Activated naive CD8-positive, alpha-beta T cell (primary cell): ENCODE measurements around the gene GBA2.

Source experiments
- H3K27ac Mint-ChIP-seq: one replicate; pipeline ENCODE4 v1.8.0; 2021; ENCODE audit warnings: mixed read lengths
- H3K27me3 Mint-ChIP-seq: one replicate; pipeline ENCODE4 v1.8.0; 2021; ENCODE audit warnings: mixed read lengths
- H3K36me3 Mint-ChIP-seq: one replicate; pipeline ENCODE4 v1.8.0; 2021; ENCODE audit warnings: mixed read lengths
- H3K4me1 Mint-ChIP-seq: one replicate; pipeline ENCODE4 v1.8.0; 2021; ENCODE audit warnings: low read depth, mixed read lengths
- H3K4me3 Mint-ChIP-seq: one replicate; pipeline ENCODE4 v1.8.0; 2021; ENCODE audit warnings: mild to moderate bottlenecking, mixed read lengths
- H3K9me3 Mint-ChIP-seq: one replicate; pipeline ENCODE4 v1.8.0; 2021; ENCODE audit warnings: low read depth, mixed read lengths

The GBA2 gene

GRCh38 chr9:35774907-35775635 lies 26.0 kb upstream of the GBA2 start:
- Mint-ChIP-seq H3K4me1 (no peaks in the 10 kb centered on the region), H3K27ac (peak overlapping the region; percentile 28), H3K4me3 (no peak overlapping the region), H3K36me3 (peaks cover 3% of the 10 kb centered on the region), H3K9me3 (no peaks in the 10 kb centered on the region), H3K27me3 (no peaks in the 10 kb centered on the region)

- H3K27me3 Mint-ChIP-seq, result no peaks in the 10 kb centered on the region
- H3K27ac Mint-ChIP-seq, result no peak overlapping the region
- peaks cover 2% of the 10 kb centered on the region for H3K4me1 Mint-ChIP-seq
- no peaks in the 10 kb centered on the region for H3K9me3 Mint-ChIP-seq
- H3K4me3 Mint-ChIP-seq, result no peak overlapping the region
- no peaks in the 10 kb centered on the region for H3K36me3 Mint-ChIP-seq
Observed at GRCh38 chr9:35771943-35772342, 22.9 kb upstream of the GBA2 start.

- Mint-ChIP-seq H3K36me3 (no peaks in the 10 kb centered on the region), H3K27me3 (no peaks in the 10 kb centered on the region), H3K4me3 (no peak overlapping the region), H3K27ac (no peak overlapping the region), H3K4me1 (peaks cover 4% of the 10 kb centered on the region), H3K9me3 (no peaks in the 10 kb centered on the region)
Observed at GRCh38 chr9:35771534-35771933, 22.5 kb upstream of the GBA2 start.

- H3K4me3 Mint-ChIP-seq, result no peak overlapping the region
- peaks cover 9% of the 10 kb centered on the region for H3K4me1 Mint-ChIP-seq
- no peaks in the 10 kb centered on the region for H3K27me3 Mint-ChIP-seq
- no peak overlapping the region for H3K27ac Mint-ChIP-seq
- H3K9me3 Mint-ChIP-seq, result no peaks in the 10 kb centered on the region
- no peaks in the 10 kb centered on the region for H3K36me3 Mint-ChIP-seq
Observed at GRCh38 chr9:35771075-35771433, 22.0 kb upstream of the GBA2 start.

DNA sequence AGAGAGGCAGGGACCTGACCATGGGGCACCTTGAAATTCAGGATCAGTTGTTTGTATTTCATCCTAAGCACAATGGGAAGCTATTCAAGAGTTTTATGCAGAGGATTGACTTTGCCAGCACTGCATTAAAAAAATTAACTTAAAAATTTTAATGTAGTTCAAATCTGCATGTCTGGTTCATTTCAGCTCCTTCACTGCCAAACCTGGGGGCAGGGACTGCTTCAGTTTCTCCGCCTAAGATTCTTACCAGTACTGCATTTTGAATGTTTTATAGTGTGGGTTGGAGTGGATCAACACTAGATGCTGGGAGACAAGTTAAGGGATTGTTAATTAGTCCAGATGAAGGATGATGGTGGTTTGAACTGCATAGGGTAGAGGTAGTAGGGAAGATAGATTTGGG lies 20.7 kb upstream of the GBA2 start:
- Mint-ChIP-seq H3K9me3 (no peaks in the 10 kb centered on the region), H3K27me3 (no peaks in the 10 kb centered on the region), H3K27ac (no peak overlapping the region), H3K4me3 (no peak overlapping the region), H3K36me3 (no peaks in the 10 kb centered on the region), H3K4me1 (peaks cover 9% of the 10 kb centered on the region)

DNA sequence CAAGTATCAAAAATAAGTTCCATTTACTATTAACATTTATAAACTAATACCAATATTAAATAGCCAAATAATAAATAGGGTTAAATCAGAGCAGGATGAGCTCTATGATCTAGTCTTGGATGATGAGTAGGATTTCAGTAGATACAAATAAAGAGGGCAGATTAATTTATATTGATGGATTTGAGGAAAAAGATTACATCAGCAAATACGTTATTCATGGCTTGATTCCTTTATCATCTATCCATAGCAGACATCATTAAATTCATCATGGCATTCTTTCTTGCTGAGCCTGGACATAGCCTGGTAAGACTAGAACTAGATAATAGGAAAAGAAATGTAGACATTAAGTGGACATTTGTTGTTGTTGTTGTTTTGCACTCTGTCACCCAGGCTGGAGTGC lies 18.4 kb upstream of the GBA2 start:
- no peaks in the 10 kb centered on the region for H3K36me3 Mint-ChIP-seq
- no peaks in the 10 kb centered on the region for H3K27me3 Mint-ChIP-seq

GRCh38 chr9:35766997-35767396 lies 18.0 kb upstream of the GBA2 start:
- Mint-ChIP-seq H3K9me3 (no peaks in the 10 kb centered on the region), H3K4me1 (peaks cover 14% of the 10 kb centered on the region), H3K27me3 (no peaks in the 10 kb centered on the region), H3K4me3 (no peak overlapping the region), H3K27ac (no peak overlapping the region), H3K36me3 (no peaks in the 10 kb centered on the region)

More for the DNA sequence above, 18.4 kb upstream of the GBA2 start:
- Mint-ChIP-seq H3K4me3 (no peak overlapping the region), H3K27ac (no peak overlapping the region), H3K9me3 (no peaks in the 10 kb centered on the region), H3K4me1 (peaks cover 12% of the 10 kb centered on the region)

GRCh38 chr9:35763803-35764202 lies 14.8 kb upstream of the GBA2 start:
- H3K27ac Mint-ChIP-seq, result no peak overlapping the region
- H3K9me3 Mint-ChIP-seq, result no peaks in the 10 kb centered on the region
- peaks cover 36% of the 10 kb centered on the region for H3K4me1 Mint-ChIP-seq
- no peak overlapping the region for H3K4me3 Mint-ChIP-seq
- no peaks in the 10 kb centered on the region for H3K36me3 Mint-ChIP-seq
- no peaks in the 10 kb centered on the region for H3K27me3 Mint-ChIP-seq

DNA sequence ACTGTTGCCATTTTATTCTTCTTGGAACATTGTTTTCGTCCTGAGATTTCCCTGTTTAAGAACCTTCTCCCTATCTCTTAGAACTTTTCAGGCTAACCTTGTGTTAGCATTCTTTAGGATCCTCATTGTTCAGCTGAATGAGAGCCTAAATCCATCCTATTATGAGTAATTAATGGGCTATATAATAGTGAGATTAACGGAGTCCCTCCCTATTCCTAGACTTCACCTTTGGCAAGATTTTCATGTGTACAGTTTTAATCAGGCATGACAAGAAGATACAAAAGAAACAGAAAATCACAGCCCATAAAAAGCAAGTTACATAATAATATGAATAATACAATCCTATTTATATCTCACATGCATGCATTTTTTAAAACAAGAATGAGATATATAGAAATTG lies 14.2 kb upstream of the GBA2 start:
- no peak overlapping the region for H3K4me3 Mint-ChIP-seq
- peaks cover 42% of the 10 kb centered on the region for H3K4me1 Mint-ChIP-seq
- no peaks in the 10 kb centered on the region for H3K27me3 Mint-ChIP-seq
- no peaks in the 10 kb centered on the region for H3K36me3 Mint-ChIP-seq
- no peak overlapping the region for H3K27ac Mint-ChIP-seq
- no peaks in the 10 kb centered on the region for H3K9me3 Mint-ChIP-seq

DNA sequence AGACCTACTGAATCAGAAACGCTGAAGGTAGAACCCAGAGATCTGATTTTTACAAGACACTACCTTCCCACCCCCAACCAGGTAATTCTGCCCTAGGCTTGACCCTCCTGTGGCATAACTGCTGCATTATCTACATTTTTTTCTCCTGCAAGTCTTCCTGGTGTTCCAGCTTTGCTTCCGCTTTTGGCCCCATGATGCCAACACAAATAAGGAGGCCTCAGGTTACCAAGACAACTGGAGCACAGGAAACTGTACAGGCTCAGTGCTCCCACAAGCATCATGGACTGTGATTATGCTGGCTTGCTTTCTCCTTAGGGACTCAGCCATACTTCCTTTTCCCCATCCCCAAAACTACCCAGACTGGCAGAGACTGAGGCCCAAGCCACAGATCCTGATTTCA lies 11.6 kb upstream of the GBA2 start:
- H3K36me3 Mint-ChIP-seq, result no peaks in the 10 kb centered on the region
- H3K27me3 Mint-ChIP-seq, result no peaks in the 10 kb centered on the region
- no peak overlapping the region for H3K4me3 Mint-ChIP-seq
- H3K9me3 Mint-ChIP-seq, result no peaks in the 10 kb centered on the region
- no peak overlapping the region for H3K27ac Mint-ChIP-seq
- H3K4me1 Mint-ChIP-seq, result peaks cover 51% of the 10 kb centered on the region

DNA sequence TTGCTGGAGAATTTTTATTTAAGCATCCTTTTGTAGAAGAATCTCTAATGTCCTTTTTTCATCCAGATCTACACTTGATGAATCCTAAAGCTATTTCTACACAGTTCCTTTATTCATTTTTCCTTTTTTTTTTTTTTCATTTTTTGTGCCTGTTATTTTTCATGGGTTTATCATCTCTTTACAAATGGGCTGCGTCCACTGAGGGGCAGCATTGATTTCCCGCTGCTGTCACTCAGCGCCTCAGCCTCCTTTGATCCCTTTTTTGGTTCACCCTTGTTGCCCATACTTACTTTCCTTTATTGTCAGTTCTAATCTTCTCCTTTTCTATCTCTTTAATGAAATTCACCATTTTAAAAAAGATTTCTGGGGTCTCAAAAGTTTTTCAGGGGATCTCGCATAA lies 10.8 kb upstream of the GBA2 start:
- no peak overlapping the region for H3K4me3 Mint-ChIP-seq
- H3K27ac Mint-ChIP-seq, result no peak overlapping the region
- no peaks in the 10 kb centered on the region for H3K27me3 Mint-ChIP-seq
- H3K9me3 Mint-ChIP-seq, result no peaks in the 10 kb centered on the region
- H3K36me3 Mint-ChIP-seq, result no peaks in the 10 kb centered on the region
- H3K4me1 Mint-ChIP-seq, result peaks cover 57% of the 10 kb centered on the region

- Mint-ChIP-seq H3K4me1 (peaks cover 57% of the 10 kb centered on the region), H3K9me3 (no peaks in the 10 kb centered on the region), H3K27ac (peak overlapping the region; percentile 46), H3K4me3 (peak overlapping the region; percentile 96), H3K36me3 (peaks cover under 1% of the 10 kb centered on the region), H3K27me3 (no peaks in the 10 kb centered on the region)
Observed at GRCh38 chr9:35758475-35759050, 9.5 kb upstream of the GBA2 start.

DNA sequence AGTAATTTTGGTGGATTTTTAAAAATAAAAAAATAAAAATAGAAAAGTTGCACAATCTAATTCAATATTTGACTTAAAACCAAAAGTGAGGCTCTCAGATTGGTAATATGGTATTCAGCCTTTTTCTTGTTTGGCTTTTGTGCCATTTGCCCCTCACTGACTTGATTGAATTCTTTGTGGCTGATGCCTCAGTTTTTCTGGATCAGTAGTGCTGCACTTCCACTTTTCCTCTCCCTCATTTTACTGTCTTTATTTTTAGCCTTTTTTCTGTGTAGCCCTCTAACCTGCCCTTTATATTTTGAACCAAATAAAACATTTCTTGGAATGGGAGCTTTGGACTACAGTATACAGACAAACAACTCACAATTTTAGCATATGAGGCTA lies 8.9 kb upstream of the GBA2 start:
- peaks cover 3% of the 10 kb centered on the region for H3K36me3 Mint-ChIP-seq
- no peaks in the 10 kb centered on the region for H3K27me3 Mint-ChIP-seq
- H3K4me3 Mint-ChIP-seq, result peak overlapping the region; percentile 96
- H3K4me1 Mint-ChIP-seq, result peaks cover 57% of the 10 kb centered on the region
- no peaks in the 10 kb centered on the region for H3K9me3 Mint-ChIP-seq
- peak overlapping the region; percentile 75 for H3K27ac Mint-ChIP-seq

- peak overlapping the region; percentile 89 for H3K27ac Mint-ChIP-seq
- peaks cover 55% of the 10 kb centered on the region for H3K4me1 Mint-ChIP-seq
- no peaks in the 10 kb centered on the region for H3K9me3 Mint-ChIP-seq
- H3K36me3 Mint-ChIP-seq, result peaks cover 6% of the 10 kb centered on the region
- H3K4me3 Mint-ChIP-seq, result peak overlapping the region; percentile 96
- no peaks in the 10 kb centered on the region for H3K27me3 Mint-ChIP-seq
Observed at GRCh38 chr9:35757226-35757891, 8.3 kb upstream of the GBA2 start.

DNA sequence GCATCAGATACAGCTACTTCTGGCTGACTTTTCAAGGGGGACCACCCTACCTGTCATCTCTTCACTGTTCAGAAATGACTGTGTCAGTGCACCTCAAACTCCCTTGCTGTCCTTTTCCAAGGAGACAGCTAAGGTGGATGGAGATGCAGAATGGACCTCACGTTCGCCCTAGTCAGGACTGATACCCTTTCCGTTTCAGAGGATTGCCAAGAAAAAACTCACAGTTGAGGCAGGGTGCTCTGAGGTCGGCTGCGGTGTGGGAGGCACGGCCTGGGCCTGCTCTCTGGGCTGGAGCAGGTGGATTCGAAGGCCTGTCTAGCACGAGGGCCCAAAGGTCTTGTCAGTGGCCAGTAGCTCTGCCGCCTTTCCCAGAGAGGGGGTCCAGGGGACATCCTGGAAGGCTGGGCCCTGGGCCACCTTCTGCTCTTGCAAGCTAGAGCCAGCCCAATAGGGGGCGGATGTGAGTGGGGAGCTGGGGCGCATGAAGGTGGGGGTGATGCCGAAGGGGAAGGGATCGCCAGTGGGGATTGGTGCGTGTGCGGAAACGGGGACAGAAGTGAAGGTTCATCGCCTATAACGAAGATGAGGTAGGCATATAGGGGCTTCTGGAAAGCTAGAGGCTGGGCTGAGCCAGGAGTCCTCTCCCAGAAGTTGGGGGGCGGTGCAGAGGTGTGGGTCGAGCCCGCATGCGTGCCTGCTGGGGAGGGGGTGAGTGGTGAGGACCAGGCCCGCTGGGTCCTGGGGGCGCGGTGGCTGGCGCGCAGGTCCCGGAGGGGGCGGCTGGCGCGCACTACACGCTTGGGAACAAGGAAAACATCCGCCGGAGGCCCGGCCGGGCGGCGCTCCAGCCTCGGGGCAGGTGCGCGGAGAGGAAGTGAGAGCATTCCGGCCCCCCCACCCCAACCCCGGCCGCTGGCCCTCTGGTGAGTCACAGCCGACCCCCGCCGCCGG lies 7.5 kb upstream of the GBA2 start:
- peak overlapping the region; percentile 91 for H3K27ac Mint-ChIP-seq
- H3K4me1 Mint-ChIP-seq, result peaks cover 51% of the 10 kb centered on the region

More for the DNA sequence above, 7.5 kb upstream of the GBA2 start:
- Mint-ChIP-seq H3K9me3 (no peaks in the 10 kb centered on the region), H3K4me3 (peak overlapping the region; percentile 96), H3K27me3 (no peaks in the 10 kb centered on the region), H3K36me3 (peaks cover 8% of the 10 kb centered on the region)
